Parathyroid adenoma (tissue), 2 donors: ENCODE data around the gene PRKACA.

ENCODE experiments used
- H2AFZ ChIP-seq: fragments of 300-600 bp; sonication (generic); one replicate; pipeline ENCODE4 v1.7.0; 2017; ENCODE audit warnings: antibody characterized with exemption, mild to moderate bottlenecking
- H3K27ac ChIP-seq: fragments of 300-600 bp; sonication (generic); one replicate; pipeline ENCODE4 v1.7.0; 2017
- H3K27me3 ChIP-seq: fragments of 300-600 bp; sonication (generic); one replicate; pipeline ENCODE4 v1.7.0; 2017; ENCODE audit warnings: low read length; ENCODE audit not compliant: control insufficient read depth, insufficient read depth
- H3K36me3 ChIP-seq: fragments of 300-600 bp; sonication (generic); one replicate; pipeline ENCODE4 v1.7.0; 2017; ENCODE audit warnings: low read length; ENCODE audit not compliant: control insufficient read depth, insufficient read depth
- H3K4me1 ChIP-seq: fragments of 300-600 bp; sonication (generic); one replicate; pipeline ENCODE4 v1.7.0; 2017; ENCODE audit warnings: control low read depth
- H3K4me2 ChIP-seq: fragments of 300-600 bp; sonication (generic); one replicate; pipeline ENCODE4 v1.7.0; 2017; ENCODE audit warnings: low read length
- H3K4me3 ChIP-seq: fragments of 300-600 bp; sonication (generic); one replicate; pipeline ENCODE4 v1.7.0; 2017; ENCODE audit warnings: low read depth, low read length
- H3K79me2 ChIP-seq: fragments of 300-600 bp; sonication (generic); one replicate; pipeline ENCODE4 v1.7.0; 2017; ENCODE audit warnings: control low read depth
- H3K9ac ChIP-seq: fragments of 300-600 bp; sonication (generic); one replicate; pipeline ENCODE4 v1.7.0; 2017; ENCODE audit warnings: mild to moderate bottlenecking
- H3K9me3 ChIP-seq: fragments of 300-600 bp; sonication (generic); one replicate; pipeline ENCODE4 v1.7.0; 2017; ENCODE audit warnings: low read length; ENCODE audit not compliant: control insufficient read depth
- TF ChIP-seq, protein P1 (sequence below): fragments of 300-600 bp; sonication (generic); IDR thresholded peaks from one replicate; pipeline ENCODE4 v1.7.0; 2017; ENCODE audit warnings: antibody characterized with exemption, mild to moderate bottlenecking
- donor health status: primary hyperparathyroidism.

PRKACA gene

DNA sequence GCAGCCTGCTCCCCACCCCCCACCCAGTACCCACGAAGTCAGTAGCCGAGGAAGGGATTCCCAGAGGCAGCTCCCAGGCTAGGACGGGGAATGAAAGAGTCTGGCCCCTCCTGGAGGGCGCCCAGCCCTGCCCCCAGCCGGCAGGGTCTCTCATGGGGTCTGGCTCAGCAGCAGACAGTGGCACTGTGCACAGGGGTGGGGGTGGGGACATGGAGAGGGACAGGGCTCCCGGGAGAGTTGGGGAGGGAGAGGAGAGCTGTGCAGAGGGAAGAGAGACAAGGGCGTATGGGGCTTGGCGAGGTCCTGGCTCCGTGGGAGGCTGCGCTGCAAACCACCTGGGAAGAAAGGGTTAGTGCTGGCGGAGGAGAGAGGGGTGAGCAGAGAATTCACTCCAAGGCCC, 46.5 kb upstream of the PRKACA start:
- Histone ChIP-seq H3K36me3 (no peaks in the 10 kb centered on the region), H3K27me3 (no peaks in the 10 kb centered on the region), H2AFZ (no peak overlapping the region), H3K4me3 (no peak overlapping the region), H3K4me1 (no peaks in the 10 kb centered on the region), H3K9me3 (no peaks in the 10 kb centered on the region), H3K9ac (no peak overlapping the region), H3K79me2 (no peaks in the 10 kb centered on the region), H3K4me2 (no peak overlapping the region), H3K27ac (no peak overlapping the region)
- TF ChIP-seq, protein P1, sequence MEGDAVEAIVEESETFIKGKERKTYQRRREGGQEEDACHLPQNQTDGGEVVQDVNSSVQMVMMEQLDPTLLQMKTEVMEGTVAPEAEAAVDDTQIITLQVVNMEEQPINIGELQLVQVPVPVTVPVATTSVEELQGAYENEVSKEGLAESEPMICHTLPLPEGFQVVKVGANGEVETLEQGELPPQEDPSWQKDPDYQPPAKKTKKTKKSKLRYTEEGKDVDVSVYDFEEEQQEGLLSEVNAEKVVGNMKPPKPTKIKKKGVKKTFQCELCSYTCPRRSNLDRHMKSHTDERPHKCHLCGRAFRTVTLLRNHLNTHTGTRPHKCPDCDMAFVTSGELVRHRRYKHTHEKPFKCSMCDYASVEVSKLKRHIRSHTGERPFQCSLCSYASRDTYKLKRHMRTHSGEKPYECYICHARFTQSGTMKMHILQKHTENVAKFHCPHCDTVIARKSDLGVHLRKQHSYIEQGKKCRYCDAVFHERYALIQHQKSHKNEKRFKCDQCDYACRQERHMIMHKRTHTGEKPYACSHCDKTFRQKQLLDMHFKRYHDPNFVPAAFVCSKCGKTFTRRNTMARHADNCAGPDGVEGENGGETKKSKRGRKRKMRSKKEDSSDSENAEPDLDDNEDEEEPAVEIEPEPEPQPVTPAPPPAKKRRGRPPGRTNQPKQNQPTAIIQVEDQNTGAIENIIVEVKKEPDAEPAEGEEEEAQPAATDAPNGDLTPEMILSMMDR: no peak

DNA sequence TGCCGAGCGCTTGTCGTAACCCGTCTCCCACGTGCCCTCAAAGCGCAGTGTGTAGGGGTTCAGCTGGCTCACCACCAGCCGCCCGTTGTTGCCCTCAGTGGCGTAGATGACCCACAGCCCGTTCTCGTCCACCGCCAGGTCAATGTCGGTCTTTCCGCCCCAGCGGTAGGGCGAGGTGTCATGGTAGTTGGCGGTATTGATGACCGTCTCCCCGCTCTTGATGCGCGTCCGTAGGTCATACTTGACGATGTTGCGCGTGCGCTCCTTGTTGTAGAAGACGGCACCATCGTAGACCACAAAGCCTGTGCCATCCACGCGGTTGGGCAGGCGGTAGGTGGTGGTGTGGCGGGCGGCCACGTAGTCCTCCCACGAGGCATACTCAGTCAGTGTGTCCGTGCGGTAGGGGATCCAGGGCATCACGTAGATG, 45.3 kb upstream of the PRKACA start:
- Histone ChIP-seq H3K36me3 (no peaks in the 10 kb centered on the region), H3K4me2 (no peak overlapping the region), H3K79me2 (no peaks in the 10 kb centered on the region), H3K27ac (no peak overlapping the region), H3K9ac (no peak overlapping the region), H3K27me3 (no peaks in the 10 kb centered on the region), H2AFZ (no peak overlapping the region), H3K4me1 (no peaks in the 10 kb centered on the region), H3K4me3 (no peak overlapping the region), H3K9me3 (no peaks in the 10 kb centered on the region)
- TF ChIP-seq, protein P1: no peak

DNA sequence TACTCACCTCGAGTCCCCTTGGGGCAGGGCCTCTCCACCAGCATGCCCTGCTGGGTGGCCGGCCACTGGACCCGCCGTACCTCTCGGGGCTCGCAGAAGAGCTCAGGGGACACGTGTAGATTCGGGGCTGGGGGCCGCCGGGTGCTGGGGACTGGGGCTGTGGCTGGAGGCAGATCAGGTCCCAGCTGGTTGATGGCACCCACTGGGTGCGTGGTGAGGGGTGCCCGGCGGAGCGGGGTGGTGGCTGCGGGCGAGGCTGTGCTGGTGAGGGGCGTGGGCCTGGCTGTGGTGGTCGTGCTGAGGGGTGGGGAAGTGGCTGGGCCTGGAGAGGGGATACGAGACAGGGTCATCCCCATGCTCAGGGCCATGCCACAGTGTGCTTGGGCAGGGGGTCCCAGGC, 43.7 kb upstream of the PRKACA start:
- Histone ChIP-seq H2AFZ (no peak overlapping the region), H3K9me3 (no peaks in the 10 kb centered on the region), H3K4me2 (no peak overlapping the region), H3K36me3 (no peaks in the 10 kb centered on the region), H3K9ac (no peak overlapping the region), H3K27ac (no peak overlapping the region), H3K4me1 (no peaks in the 10 kb centered on the region), H3K27me3 (no peaks in the 10 kb centered on the region), H3K79me2 (no peaks in the 10 kb centered on the region), H3K4me3 (no peak overlapping the region)
- TF ChIP-seq, protein P1: no peak

DNA sequence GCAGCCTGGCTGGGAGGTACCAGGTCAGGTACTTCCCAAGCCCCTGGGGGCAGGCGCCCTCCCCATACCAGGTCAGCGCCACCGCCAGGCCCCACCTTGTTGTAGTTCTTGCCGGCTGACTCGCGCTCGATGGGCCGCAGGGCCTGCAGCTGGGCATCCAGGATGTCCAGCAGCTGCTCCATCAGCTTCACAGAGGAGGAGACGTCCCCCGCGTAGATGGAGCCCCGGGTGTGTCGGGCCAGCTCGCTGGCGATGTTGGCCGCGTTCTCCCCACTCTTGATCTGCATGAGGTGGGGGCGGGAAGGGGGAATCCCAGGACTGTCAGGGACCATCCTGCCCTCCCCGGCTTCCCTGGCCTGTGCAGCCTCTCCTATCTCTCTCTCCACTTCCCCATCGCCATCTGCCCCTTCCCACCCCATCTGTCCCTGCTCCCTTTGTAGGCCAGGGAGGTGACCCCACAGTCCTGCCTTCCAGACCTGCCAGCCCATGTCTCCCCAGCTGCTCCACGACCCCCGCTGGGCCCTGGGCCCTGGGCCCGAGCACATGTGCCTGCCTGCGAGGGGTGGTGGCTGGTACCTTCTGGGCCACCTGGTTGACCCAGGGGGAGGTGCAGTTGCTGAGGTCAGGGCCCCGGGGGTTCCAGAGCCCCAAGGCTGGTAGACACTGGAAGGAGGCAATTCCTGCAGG, 42.6 kb upstream of the PRKACA start:
- Histone ChIP-seq H3K9ac (no peak overlapping the region), H2AFZ (no peak overlapping the region), H3K27ac (no peak overlapping the region), H3K4me1 (no peaks in the 10 kb centered on the region), H3K9me3 (no peaks in the 10 kb centered on the region), H3K27me3 (no peaks in the 10 kb centered on the region), H3K4me2 (no peak overlapping the region), H3K4me3 (no peak overlapping the region), H3K36me3 (no peaks in the 10 kb centered on the region), H3K79me2 (no peaks in the 10 kb centered on the region)
- TF ChIP-seq, protein P1: no peak

DNA sequence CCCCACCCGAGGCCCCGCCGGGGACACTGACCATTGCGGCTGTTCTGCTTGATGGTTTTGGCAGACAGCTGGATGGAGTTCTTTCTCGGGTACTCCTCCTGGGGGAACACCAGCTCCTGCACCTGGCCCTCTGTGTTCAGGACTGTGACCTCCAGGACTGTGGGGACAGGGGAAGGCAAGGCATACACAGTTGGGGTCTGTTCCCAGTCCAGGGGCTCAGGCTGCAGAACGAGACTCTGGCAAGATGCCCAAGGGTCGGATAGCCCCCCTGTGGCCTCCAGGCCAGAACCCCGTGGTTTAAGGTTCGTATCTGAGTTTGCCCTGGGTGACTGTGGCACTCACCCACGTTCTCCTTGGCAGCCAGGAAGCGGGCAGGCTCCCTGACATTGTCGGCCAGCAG, 41.5 kb upstream of the PRKACA start:
- Histone ChIP-seq H3K27ac (no peak overlapping the region), H3K9me3 (no peaks in the 10 kb centered on the region), H3K79me2 (no peaks in the 10 kb centered on the region), H2AFZ (no peak overlapping the region), H3K4me2 (no peak overlapping the region), H3K4me3 (no peak overlapping the region), H3K27me3 (no peaks in the 10 kb centered on the region), H3K4me1 (no peaks in the 10 kb centered on the region), H3K9ac (no peak overlapping the region), H3K36me3 (no peaks in the 10 kb centered on the region)
- TF ChIP-seq, protein P1: no peak
